GM12892 (cell line): ENCODE measurements around the gene BRICD5.

Experiments
- POLR2A ChIP-seq: IDR thresholded peaks from 2 replicates; pipeline ENCODE4 v1.6.1; 2011; ENCODE audit warnings: low read depth, low read length, control low read depth
- POLR2AphosphoS5 ChIP-seq: IDR thresholded peaks from 2 replicates; pipeline ENCODE4 v1.6.1; 2011; ENCODE audit warnings: low read depth, low read length, control low read depth

DNA sequence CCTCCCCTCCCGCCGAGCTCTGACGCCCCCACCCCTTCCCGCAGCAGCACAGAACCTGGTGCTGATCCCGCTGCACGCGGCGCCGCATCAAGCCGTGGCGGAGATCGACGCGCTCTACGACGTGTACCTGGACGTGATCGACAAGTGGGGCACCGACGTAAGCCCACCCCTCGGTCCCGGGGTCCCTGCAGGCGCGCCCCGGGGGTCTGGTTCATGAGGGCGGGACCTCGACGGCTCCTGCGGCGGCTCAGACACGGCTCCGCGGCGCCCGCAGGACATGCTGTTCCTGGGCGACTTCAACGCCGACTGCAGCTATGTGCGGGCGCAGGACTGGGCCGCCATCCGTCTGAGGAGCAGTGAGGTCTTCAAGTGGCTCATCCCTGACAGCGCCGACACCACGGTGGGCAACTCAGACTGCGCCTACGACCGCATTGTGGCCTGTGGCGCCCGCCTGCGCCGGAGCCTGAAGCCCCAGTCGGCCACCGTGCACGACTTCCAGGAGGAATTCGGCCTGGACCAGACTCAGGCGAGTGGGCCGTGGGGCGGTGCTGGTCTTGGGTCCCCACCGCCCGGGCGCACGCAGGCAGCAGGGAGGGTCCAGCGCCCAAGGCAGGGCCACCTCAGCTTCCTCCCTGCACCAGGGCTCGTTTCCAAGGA is 27.0 kb upstream of the BRICD5 start:
- TF ChIP-seq POLR2A, result no peak
- no peak for TF ChIP-seq POLR2AphosphoS5
